ENCODE data around the gene COL4A2. TPM values are rescaled to one million over a fixed set of nuclear protein-coding genes. Genes with fewer than 3 reads are reported as not detected.

Gene COL4A2
- total RNA-seq, 1 donor from 2014 or later, result 273 TPM

DNA sequence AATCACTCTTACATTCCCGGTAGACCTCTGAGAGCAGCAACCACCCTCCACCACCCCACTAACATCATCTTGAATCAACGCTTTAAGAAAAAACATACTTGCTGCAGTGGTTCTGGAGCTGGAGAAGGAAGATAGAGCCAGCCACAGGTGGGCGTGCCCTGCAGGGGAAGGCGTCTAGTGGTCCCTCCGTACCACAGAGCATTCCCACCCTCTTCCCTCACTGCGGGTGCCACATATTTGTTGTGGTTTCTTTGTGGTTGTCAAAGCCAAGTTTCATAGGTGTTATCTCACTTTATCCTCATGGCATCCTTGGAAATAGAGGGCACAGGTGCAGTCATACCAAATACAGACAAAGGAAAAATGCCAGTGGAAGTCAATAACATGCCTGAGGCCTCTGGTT lies 22.2 kb downstream of the COL4A2 start:
- H3K27me3 ChIP-seq, result no peaks in the 10 kb centered on the region
- intact Hi-C loops (cut with DNase I), result no loop called here
- no peak overlapping the region for H3K4me3 ChIP-seq
- no peaks in the 10 kb centered on the region for H3K9me3 ChIP-seq
- no peak overlapping the region for H3K27ac ChIP-seq
- H3K4me1 ChIP-seq, result peaks cover 29% of the 10 kb centered on the region
- no peak for DNase-seq
- no peak for TF ChIP-seq CTCF (IDR thresholded peaks at IDR 0.05)
- no peak for ATAC-seq
- H3K36me3 ChIP-seq, result no peaks in the 10 kb centered on the region

DNA sequence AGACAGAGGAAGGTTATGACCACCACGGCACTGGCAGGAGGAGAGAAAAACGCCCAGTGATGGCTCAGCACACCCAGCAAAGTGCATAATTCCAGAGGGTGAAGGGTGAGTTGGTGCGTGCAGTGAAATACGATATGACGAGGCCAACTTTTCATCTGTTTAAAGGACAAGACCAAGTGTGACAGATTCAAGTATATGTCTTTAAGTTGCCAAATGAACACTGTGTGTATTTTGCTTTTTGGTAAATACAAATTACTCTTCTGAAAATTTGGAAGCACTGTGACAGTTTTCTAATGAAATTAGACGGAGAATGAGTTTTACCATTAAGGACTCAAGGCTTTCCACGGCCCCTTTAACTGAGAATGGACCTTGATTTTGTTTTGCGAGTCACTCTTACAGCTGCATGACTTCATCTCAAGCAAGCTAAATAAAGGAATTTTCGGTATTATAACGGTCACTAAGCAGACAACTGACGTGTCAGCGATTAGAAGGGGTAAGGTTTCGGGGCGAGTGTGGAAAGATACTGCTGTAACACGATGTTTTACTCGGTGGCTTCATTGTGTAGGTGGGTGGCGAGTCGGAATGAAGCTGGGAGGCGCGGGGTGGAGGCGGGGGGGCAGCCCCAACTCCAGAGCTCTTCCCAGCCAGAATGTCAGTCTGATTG lies 22.8 kb downstream of the COL4A2 start:
- no peak for DNase-seq
- intact Hi-C loops (cut with DNase I), result no loop called here
- Histone ChIP-seq H3K9me3 (no peaks in the 10 kb centered on the region), H3K4me3 (no peak overlapping the region), H3K27ac (peak overlapping the region; percentile 7), H3K4me1 (peaks cover 24% of the 10 kb centered on the region), H3K36me3 (no peaks in the 10 kb centered on the region), H3K27me3 (no peaks in the 10 kb centered on the region)
- TF ChIP-seq CTCF (IDR thresholded peaks at IDR 0.05), result no peak
- ATAC-seq, result no peak

GRCh38 chr13:110330491-110331011 lies 23.5 kb downstream of the COL4A2 start:
- no peak overlapping the region for H3K4me3 ChIP-seq
- no peaks in the 10 kb centered on the region for H3K27me3 ChIP-seq
- DNase-seq (no peak), ATAC-seq (no peak)
- H3K4me1 ChIP-seq, result peaks cover 22% of the 10 kb centered on the region
- intact Hi-C loops (cut with DNase I), result no loop called here
- H3K9me3 ChIP-seq, result no peaks in the 10 kb centered on the region
- H3K36me3 ChIP-seq, result no peaks in the 10 kb centered on the region
- TF ChIP-seq CTCF (IDR thresholded peaks at IDR 0.05), result no peak
- peak overlapping the region; percentile 7 for H3K27ac ChIP-seq

- DNase-seq, result peak; percentile 59
- no peak for TF ChIP-seq CTCF (IDR thresholded peaks at IDR 0.05)
- H3K27ac ChIP-seq, result no peak overlapping the region
- ATAC-seq, result peak; percentile 34
- H3K27me3 ChIP-seq, result no peaks in the 10 kb centered on the region
- H3K9me3 ChIP-seq, result no peaks in the 10 kb centered on the region
- no peaks in the 10 kb centered on the region for H3K36me3 ChIP-seq
- intact Hi-C loops (cut with DNase I), result no loop called here
- no peak overlapping the region for H3K4me3 ChIP-seq
- H3K4me1 ChIP-seq, result peaks cover 17% of the 10 kb centered on the region
These were observed 24.3 kb downstream of the COL4A2 start for GRCh38 chr13:110331362-110331761.

GRCh38 chr13:110332750-110333149 lies 25.7 kb downstream of the COL4A2 start:
- ATAC-seq, result no peak
- intact Hi-C loops (cut with DNase I), result no loop called here
- Histone ChIP-seq H3K9me3 (no peaks in the 10 kb centered on the region), H3K4me3 (no peak overlapping the region), H3K36me3 (no peaks in the 10 kb centered on the region), H3K27me3 (no peaks in the 10 kb centered on the region), H3K4me1 (peaks cover 22% of the 10 kb centered on the region), H3K27ac (no peak overlapping the region)
- no peak for TF ChIP-seq CTCF (IDR thresholded peaks at IDR 0.05)
- DNase-seq, result no peak
